ENCODE data around the gene OGFOD2. TPM values are rescaled to one million over a fixed set of nuclear protein-coding genes. Genes with fewer than 3 reads are reported as not detected.

OGFOD2 gene
- total and polyA plus RNA-seq, 2 of the 13 experiments (the other 11 are each of a cell fraction or from before 2014, with no cell fraction given), result 13.2 to 14.6 TPM

- TF ChIP-seq E2F1 (CRISPR knock-in tag; IDR thresholded peaks at IDR 0.05) (0 out of 2 replicates have a peak, but pooled peaks have one; percentile 17), HES4 (CRISPR knock-in tag; IDR thresholded peaks at IDR 0.05; ENCODE audit: borderline replicate concordance) (no peak), ZNF253 (CRISPR knock-in tag; IDR thresholded peaks at IDR 0.05; ENCODE audit: borderline replicate concordance) (no peak), REXO4 (CRISPR knock-in tag; IDR thresholded peaks at IDR 0.05; ENCODE audit: borderline replicate concordance) (no peak), TAF1 (CRISPR knock-in tag; IDR thresholded peaks at IDR 0.05) (no peak), ATF2 (CRISPR knock-in tag; IDR thresholded peaks at IDR 0.05) (peak; percentile 82), AKNA (CRISPR knock-in tag; IDR thresholded peaks at IDR 0.05; ENCODE audit: borderline replicate concordance) (no peak), PRDM10 (CRISPR knock-in tag; IDR thresholded peaks at IDR 0.05; ENCODE audit: low read depth) (peak; percentile 76; the same call in 1 of the 2 replicates), U2AF2 (IDR thresholded peaks at IDR 0.05; ENCODE audit: low read depth, low read length) (no peak), HCFC1 (IDR thresholded peaks at IDR 0.05; ENCODE audit: low read depth, low read length) (peak; percentile 67), MYC (CRISPR knock-in tag; IDR thresholded peaks at IDR 0.05; ENCODE audit: borderline replicate concordance) (no peak), ZNF720 (CRISPR knock-in tag; IDR thresholded peaks at IDR 0.05) (no peak), ATF7-NPFF (CRISPR knock-in tag; IDR thresholded peaks at IDR 0.05; ENCODE audit: low read depth) (no peak), NKX3-1 (CRISPR knock-in tag; IDR thresholded peaks at IDR 0.05) (no peak)
Measured at GRCh38 chr12:122974274-122974891, 661 bp upstream of the OGFOD2 start (continued).

Data from HepG2 (cell line).